ENCODE measurements around the gene SGCA. TPM values are rescaled to one million over a fixed set of nuclear protein-coding genes. Genes with fewer than 3 reads are reported as not detected.

The SGCA gene
- total and polyA plus RNA-seq, 10 of the 15 experiments (the other 5 are each of a cell fraction or from before 2014, with no cell fraction given), result 0.13 to 2.2 (median 0.50) TPM; not detected in 2

DNA sequence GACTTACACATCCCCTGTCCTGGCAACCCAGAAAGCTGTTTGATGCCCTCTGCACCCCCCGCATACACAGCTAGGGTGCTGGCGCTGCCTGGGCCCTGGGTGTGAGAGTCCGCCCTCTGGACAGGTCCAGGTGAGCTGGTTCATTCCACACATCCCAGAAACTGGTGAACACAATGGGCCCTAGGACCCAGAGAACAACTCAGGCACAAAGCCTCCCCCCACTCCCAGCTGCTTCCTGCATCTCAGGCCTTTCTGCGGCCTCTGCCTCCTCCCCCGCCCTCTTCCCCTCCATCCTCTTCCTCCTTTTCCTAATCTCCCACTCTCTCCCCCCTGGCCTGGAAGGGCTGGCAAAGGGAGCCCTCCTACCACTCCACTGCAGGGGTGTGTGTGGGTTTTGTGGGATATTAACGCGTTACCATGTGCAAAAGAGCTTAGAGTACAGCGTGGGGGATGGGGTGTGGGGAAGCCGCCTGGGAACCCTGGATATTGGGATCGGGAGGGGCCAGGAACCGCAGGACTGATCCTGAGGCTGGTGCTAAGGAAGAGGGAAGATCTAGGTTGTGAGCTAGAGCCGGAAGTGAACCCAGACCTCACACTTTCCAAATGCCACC lies 13.8 kb upstream of the SGCA start:
- ATAC-seq, result peak; percentile 55
- H3K9ac ChIP-seq (ENCODE audit: control insufficient read depth, insufficient read depth, low read length), result peak overlapping the region; percentile 83
- H2AFZ ChIP-seq (ENCODE audit: control insufficient read depth, low read depth, low read length), result peak overlapping the region; percentile 35; the same call in 1 of the 2 replicates
- peak overlapping the region; percentile 89 for H3K27ac ChIP-seq (ENCODE audit: control insufficient read depth, insufficient read depth)
- peak overlapping the region; percentile 89 for H3K4me2 ChIP-seq (ENCODE audit: control insufficient read depth, insufficient read depth)
- H3K4me3 ChIP-seq, result peak overlapping the region; percentile 95
- POLR2A ChIA-PET, result interaction anchor here (0.8 to 2.2 kb wide), 10 partner anchors 9 to 194 kb away, joined by 3 to 18 read pairs (median 4); partner anchors contain the start of genes ITGA3, SAMD14 and XYLT2
- peaks cover 46% of the 10 kb centered on the region for H3K79me2 ChIP-seq (ENCODE audit: control insufficient read depth, insufficient read depth, low read length)
- CTCF ChIA-PET, result interaction anchor here (0.7 to 9.3 kb wide), 16 partner anchors 8 to 155 kb away, joined by 3 to 99 read pairs (median 6); partner anchors contain the start of gene SGCA
- no peak for DNase-seq (ENCODE audit: low read depth, low spot score)
- H3K27me3 ChIP-seq (replicated peaks in 1 of 2; ENCODE audit: control insufficient read depth in 2 of 2, insufficient read depth in 2 of 2, low read length in 1 of 2), result no peaks in the 10 kb centered on the region
- in situ Hi-C loops (cut with MboI), result no loop called here
- intact Hi-C loops (cut with micrococcal nuclease; ENCODE audit: unreplicated experiment), result no loop called here
- FAIRE-seq, result peak; percentile 86
- RAD21 ChIA-PET (ENCODE audit: unreplicated experiment), result interaction anchor here (1.0 to 3.5 kb wide), 12 partner anchors 9 to 160 kb away, joined by 3 to 17 read pairs (median 6); partner anchors contain the start of genes SAMD14 and SGCA
- SMC1A ChIA-PET (ENCODE audit: uncharacterized antibody, unreplicated experiment), result interaction anchor here (0.8 to 3.6 kb wide), 8 partner anchors 9 to 57 kb away, joined by 3 to 31 read pairs (median 4); partner anchors contain the start of genes PDK2, SAMD14 and SGCA
- H3K36me3 ChIP-seq (ENCODE audit: control insufficient read depth in 2 of 2, insufficient read depth in 2 of 2, low read length in 1 of 2), result no peaks in the 10 kb centered on the region
- H3K4me1 ChIP-seq (ENCODE audit: control insufficient read depth, insufficient read depth, low read length), result peaks cover 39% of the 10 kb centered on the region
- H3K9me3 ChIP-seq (replicated peaks; ENCODE audit: control insufficient read depth, insufficient read depth, low read length), result no peaks in the 10 kb centered on the region
- WGBS (ENCODE audit: insufficient coverage, insufficient replicate concordance, low lambda C conversion rate, missing lambda C conversion rate), result 2% methylated on average over 11 of the region's 12 CpGs
- no peaks in the 10 kb centered on the region; the same call in 1 of the 2 replicates for H4K20me1 ChIP-seq (ENCODE audit: control insufficient read depth, insufficient read depth)
- no TSS peak for BruUV-seq (replicated peaks)
- TF ChIP-seq, protein P1, sequence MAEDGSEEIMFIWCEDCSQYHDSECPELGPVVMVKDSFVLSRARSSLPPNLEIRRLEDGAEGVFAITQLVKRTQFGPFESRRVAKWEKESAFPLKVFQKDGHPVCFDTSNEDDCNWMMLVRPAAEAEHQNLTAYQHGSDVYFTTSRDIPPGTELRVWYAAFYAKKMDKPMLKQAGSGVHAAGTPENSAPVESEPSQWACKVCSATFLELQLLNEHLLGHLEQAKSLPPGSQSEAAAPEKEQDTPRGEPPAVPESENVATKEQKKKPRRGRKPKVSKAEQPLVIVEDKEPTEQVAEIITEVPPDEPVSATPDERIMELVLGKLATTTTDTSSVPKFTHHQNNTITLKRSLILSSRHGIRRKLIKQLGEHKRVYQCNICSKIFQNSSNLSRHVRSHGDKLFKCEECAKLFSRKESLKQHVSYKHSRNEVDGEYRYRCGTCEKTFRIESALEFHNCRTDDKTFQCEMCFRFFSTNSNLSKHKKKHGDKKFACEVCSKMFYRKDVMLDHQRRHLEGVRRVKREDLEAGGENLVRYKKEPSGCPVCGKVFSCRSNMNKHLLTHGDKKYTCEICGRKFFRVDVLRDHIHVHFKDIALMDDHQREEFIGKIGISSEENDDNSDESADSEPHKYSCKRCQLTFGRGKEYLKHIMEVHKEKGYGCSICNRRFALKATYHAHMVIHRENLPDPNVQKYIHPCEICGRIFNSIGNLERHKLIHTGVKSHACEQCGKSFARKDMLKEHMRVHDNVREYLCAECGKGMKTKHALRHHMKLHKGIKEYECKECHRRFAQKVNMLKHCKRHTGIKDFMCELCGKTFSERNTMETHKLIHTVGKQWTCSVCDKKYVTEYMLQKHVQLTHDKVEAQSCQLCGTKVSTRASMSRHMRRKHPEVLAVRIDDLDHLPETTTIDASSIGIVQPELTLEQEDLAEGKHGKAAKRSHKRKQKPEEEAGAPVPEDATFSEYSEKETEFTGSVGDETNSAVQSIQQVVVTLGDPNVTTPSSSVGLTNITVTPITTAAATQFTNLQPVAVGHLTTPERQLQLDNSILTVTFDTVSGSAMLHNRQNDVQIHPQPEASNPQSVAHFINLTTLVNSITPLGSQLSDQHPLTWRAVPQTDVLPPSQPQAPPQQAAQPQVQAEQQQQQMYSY (CRISPR knock-in tag; IDR thresholded peaks at IDR 0.05), result no peak
- TF ChIP-seq MYC (IDR thresholded peaks at IDR 0.05; ENCODE audit: insufficient read depth, insufficient read length, insufficient replicate concordance, low read length, severe bottlenecking) (no peak), TARDBP (IDR thresholded peaks at IDR 0.05; ENCODE audit: borderline replicate concordance) (no peak), IRF4 (IDR thresholded peaks at IDR 0.05; ENCODE audit: low read depth, low read length) (peak; percentile 73), TAF1 (IDR thresholded peaks at IDR 0.05; ENCODE audit: borderline replicate concordance, low read depth, low read length) (peak; percentile 24; the same call in 1 of the 2 replicates), TCF12 (IDR thresholded peaks at IDR 0.05; ENCODE audit: low read depth, low read length) (peak; percentile 94), POLR2AphosphoS2 (IDR thresholded peaks at IDR 0.05; ENCODE audit: low read depth, low read length) (no peak), CBX5 (IDR thresholded peaks at IDR 0.05; ENCODE audit: low read depth) (no peak), SP1 (IDR thresholded peaks at IDR 0.05; ENCODE audit: low read depth, low read length) (peak; percentile 92), CBFB (IDR thresholded peaks at IDR 0.05; ENCODE audit: low read depth) (peak; percentile 73; the same call in 1 of the 2 replicates), PML (IDR thresholded peaks at IDR 0.05; ENCODE audit: low read length) (no peak), EP300 (IDR thresholded peaks at IDR 0.05; ENCODE audit: borderline replicate concordance in 1 of 2, control insufficient read depth in 1 of 2, low read depth in 2 of 2, low read length in 2 of 2) (no peak; a peak in 1 of 4 replicates)
- TF ChIP-seq, protein P2, sequence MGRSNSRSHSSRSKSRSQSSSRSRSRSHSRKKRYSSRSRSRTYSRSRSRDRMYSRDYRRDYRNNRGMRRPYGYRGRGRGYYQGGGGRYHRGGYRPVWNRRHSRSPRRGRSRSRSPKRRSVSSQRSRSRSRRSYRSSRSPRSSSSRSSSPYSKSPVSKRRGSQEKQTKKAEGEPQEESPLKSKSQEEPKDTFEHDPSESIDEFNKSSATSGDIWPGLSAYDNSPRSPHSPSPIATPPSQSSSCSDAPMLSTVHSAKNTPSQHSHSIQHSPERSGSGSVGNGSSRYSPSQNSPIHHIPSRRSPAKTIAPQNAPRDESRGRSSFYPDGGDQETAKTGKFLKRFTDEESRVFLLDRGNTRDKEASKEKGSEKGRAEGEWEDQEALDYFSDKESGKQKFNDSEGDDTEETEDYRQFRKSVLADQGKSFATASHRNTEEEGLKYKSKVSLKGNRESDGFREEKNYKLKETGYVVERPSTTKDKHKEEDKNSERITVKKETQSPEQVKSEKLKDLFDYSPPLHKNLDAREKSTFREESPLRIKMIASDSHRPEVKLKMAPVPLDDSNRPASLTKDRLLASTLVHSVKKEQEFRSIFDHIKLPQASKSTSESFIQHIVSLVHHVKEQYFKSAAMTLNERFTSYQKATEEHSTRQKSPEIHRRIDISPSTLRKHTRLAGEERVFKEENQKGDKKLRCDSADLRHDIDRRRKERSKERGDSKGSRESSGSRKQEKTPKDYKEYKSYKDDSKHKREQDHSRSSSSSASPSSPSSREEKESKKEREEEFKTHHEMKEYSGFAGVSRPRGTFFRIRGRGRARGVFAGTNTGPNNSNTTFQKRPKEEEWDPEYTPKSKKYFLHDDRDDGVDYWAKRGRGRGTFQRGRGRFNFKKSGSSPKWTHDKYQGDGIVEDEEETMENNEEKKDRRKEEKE (IDR thresholded peaks at IDR 0.05), result no peak
- TF ChIP-seq, protein P3, sequence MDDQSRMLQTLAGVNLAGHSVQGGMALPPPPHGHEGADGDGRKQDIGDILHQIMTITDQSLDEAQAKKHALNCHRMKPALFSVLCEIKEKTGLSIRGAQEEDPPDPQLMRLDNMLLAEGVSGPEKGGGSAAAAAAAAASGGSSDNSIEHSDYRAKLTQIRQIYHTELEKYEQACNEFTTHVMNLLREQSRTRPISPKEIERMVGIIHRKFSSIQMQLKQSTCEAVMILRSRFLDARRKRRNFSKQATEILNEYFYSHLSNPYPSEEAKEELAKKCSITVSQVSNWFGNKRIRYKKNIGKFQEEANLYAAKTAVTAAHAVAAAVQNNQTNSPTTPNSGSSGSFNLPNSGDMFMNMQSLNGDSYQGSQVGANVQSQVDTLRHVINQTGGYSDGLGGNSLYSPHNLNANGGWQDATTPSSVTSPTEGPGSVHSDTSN (IDR thresholded peaks at IDR 0.05; ENCODE audit: insufficient replicate concordance, low read depth, low read length), result peak; percentile 83

Measured in GM12878 (cell line).